ENCODE measurements around the gene ANKRD23. TPM values are rescaled to one million over a fixed set of nuclear protein-coding genes. Genes with fewer than 3 reads are reported as not detected.

Gene ANKRD23
- total RNA-seq, 1 donor from 2014 or later: 10.6 TPM

Small RNAs within 50 kb of the gene (microRNA-seq; reads per million reads assigned to microRNA genes)
- 1.3 reads per million for gene MIR3127

Other genes starting within 250 kb of the ANKRD23 start
- 35.3 TPM for gene KANSL3, start 205.7 kb downstream of the ANKRD23 start, total RNA-seq
- gene FER1L5, start 201.3 kb downstream of the ANKRD23 start, total RNA-seq: 0.08 TPM
- 17.0 TPM for gene LMAN2L, start 104.0 kb downstream of the ANKRD23 start, total RNA-seq
- 36.8 TPM for gene CNNM4, start 83.1 kb downstream of the ANKRD23 start, total RNA-seq
- 10.7 TPM for gene CNNM3, start 27.8 kb downstream of the ANKRD23 start, total RNA-seq
- 15.2 TPM for gene ANKRD39, start 14.0 kb upstream of the ANKRD23 start, total RNA-seq
- 25.6 TPM for gene SEMA4C, start 26.1 kb upstream of the ANKRD23 start, total RNA-seq
- gene FAM178B, start 142.6 kb upstream of the ANKRD23 start, total RNA-seq: 0.57 TPM

Measured in cardiac septum (tissue), 1 donor.